AG08396 (cell line): Measurements from ENCODE around the gene ALDH3A1.

Source experiments
- DNase-seq: peaks from one replicate; pipeline ENCODE4 v3.0.0; 2012; ENCODE audit warnings: low spot score, mixed read lengths

ALDH3A1 gene

GRCh38 chr17:19703828-19704613 is 44.1 kb downstream of the ALDH3A1 start:
- no peak for DNase-seq

- peak; percentile 17 for DNase-seq
Observed at GRCh38 chr17:19703106-19703827, 44.8 kb downstream of the ALDH3A1 start.

- no peak for DNase-seq
Observed at GRCh38 chr17:19702217-19702641, 45.9 kb downstream of the ALDH3A1 start.
